GM12892 (cell line): ENCODE measurements around the gene CEACAM5.

Experiments used
- DNase-seq: peaks from one replicate; pipeline ENCODE4 v3.0.0; 2011; ENCODE audit not compliant: insufficient read length
- FAIRE-seq: peaks from 2 replicates; lab custom pipeline; 2011; peaks lifted over from hg19 to GRCh38; lab: Jason Lieb, UNC
- POLR2A ChIP-seq: IDR thresholded peaks from 2 replicates; pipeline ENCODE4 v1.6.1; 2011; ENCODE audit warnings: low read depth, low read length, control low read depth
- POLR2AphosphoS5 ChIP-seq: IDR thresholded peaks from 2 replicates; pipeline ENCODE4 v1.6.1; 2011; ENCODE audit warnings: low read depth, low read length, control low read depth
- TAF1 ChIP-seq: IDR thresholded peaks from 2 replicates; pipeline ENCODE4 v1.6.1; 2011; ENCODE audit warnings: low read depth, mild to moderate bottlenecking, control low read depth, low read length, borderline replicate concordance

Gene CEACAM5

DNA sequence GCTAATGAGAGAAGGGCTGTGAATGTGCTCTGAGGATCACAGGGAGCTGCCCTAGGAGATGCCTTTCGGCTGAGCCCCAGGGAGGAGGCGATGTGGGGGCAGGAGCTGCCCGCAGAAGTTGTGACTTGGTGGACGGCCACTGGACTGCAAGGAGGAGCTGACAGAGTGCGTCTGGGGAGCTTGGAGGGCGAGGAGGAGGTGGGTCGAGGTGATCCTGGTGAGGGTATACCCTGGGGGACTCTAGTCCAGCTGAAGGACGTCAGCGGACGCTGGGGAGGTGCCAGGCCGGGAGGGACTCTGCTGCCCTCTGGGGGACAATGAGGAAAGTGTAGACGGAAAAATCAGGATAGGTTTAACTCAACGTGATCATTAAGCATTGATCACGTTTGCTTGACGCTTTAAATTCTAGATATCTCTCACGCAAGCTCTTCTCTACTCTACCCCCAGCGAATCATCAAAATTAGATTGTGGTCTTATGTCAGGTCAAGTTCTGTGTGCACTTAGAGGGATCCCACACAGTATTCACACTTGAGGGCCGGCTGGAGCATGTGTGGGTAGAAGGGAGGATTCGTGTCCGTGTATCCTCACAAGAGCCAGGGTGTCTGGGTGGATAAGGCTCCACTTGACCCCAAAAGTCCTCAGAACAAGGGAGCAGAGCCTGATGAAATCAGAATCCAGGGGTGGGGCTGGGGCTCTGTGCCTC lies 17.0 kb upstream of the CEACAM5 start:
- DNase-seq, result no peak
- peak; percentile 46 for FAIRE-seq
- TF ChIP-seq POLR2A, result no peak
- TF ChIP-seq POLR2AphosphoS5, result no peak
- no peak for TF ChIP-seq TAF1

DNA sequence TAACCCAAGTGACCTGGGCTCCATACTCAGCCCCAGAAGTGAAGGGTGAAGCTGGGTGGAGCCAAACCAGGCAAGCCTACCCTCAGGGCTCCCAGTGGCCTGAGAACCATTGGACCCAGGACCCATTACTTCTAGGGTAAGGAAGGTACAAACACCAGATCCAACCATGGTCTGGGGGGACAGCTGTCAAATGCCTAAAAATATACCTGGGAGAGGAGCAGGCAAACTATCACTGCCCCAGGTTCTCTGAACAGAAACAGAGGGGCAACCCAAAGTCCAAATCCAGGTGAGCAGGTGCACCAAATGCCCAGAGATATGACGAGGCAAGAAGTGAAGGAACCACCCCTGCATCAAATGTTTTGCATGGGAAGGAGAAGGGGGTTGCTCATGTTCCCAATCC lies 14.2 kb upstream of the CEACAM5 start:
- FAIRE-seq (no peak), DNase-seq (no peak)
- no peak for TF ChIP-seq TAF1
- no peak for TF ChIP-seq POLR2AphosphoS5
- no peak for TF ChIP-seq POLR2A

DNA sequence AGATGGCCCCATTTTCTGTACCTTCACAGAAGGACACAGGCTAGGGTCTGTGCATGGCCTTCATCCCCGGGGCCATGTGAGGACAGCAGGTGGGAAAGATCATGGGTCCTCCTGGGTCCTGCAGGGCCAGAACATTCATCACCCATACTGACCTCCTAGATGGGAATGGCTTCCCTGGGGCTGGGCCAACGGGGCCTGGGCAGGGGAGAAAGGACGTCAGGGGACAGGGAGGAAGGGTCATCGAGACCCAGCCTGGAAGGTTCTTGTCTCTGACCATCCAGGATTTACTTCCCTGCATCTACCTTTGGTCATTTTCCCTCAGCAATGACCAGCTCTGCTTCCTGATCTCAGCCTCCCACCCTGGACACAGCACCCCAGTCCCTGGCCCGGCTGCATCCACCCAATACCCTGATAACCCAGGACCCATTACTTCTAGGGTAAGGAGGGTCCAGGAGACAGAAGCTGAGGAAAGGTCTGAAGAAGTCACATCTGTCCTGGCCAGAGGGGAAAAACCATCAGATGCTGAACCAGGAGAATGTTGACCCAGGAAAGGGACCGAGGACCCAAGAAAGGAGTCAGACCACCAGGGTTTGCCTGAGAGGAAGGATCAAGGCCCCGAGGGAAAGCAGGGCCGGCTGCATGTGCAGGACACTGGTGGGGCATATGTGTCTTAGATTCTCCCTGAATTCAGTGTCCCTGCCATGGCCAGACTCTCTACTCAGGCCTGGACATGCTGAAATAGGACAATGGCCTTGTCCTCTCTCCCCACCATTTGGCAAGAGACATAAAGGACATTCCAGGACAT lies 13.4 kb upstream of the CEACAM5 start:
- TF ChIP-seq TAF1 (no peak), POLR2AphosphoS5 (no peak), POLR2A (no peak)
- no peak for FAIRE-seq
- DNase-seq, result no peak

DNA sequence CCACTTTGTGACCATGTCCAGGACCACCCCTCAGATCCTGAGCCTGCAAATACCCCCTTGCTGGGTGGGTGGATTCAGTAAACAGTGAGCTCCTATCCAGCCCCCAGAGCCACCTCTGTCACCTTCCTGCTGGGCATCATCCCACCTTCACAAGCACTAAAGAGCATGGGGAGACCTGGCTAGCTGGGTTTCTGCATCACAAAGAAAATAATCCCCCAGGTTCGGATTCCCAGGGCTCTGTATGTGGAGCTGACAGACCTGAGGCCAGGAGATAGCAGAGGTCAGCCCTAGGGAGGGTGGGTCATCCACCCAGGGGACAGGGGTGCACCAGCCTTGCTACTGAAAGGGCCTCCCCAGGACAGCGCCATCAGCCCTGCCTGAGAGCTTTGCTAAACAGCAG lies 12.7 kb upstream of the CEACAM5 start:
- FAIRE-seq (no peak), DNase-seq (no peak)
- no peak for TF ChIP-seq TAF1
- no peak for TF ChIP-seq POLR2AphosphoS5
- no peak for TF ChIP-seq POLR2A

DNA sequence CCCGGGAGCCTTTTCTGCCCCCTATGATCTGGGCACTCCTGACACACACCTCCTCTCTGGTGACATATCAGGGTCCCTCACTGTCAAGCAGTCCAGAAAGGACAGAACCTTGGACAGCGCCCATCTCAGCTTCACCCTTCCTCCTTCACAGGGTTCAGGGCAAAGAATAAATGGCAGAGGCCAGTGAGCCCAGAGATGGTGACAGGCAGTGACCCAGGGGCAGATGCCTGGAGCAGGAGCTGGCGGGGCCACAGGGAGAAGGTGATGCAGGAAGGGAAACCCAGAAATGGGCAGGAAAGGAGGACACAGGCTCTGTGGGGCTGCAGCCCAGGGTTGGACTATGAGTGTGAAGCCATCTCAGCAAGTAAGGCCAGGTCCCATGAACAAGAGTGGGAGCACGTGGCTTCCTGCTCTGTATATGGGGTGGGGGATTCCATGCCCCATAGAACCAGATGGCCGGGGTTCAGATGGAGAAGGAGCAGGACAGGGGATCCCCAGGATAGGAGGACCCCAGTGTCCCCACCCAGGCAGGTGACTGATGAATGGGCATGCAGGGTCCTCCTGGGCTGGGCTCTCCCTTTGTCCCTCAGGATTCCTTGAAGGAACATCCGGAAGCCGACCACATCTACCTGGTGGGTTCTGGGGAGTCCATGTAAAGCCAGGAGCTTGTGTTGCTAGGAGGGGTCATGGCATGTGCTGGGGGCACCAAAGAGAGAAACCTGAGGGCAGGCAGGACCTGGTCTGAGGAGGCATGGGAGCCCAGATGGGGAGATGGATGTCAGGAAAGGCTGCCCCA lies 11.8 kb upstream of the CEACAM5 start:
- no peak for FAIRE-seq
- no peak for TF ChIP-seq TAF1
- no peak for TF ChIP-seq POLR2AphosphoS5
- no peak for TF ChIP-seq POLR2A
- no peak for DNase-seq

DNA sequence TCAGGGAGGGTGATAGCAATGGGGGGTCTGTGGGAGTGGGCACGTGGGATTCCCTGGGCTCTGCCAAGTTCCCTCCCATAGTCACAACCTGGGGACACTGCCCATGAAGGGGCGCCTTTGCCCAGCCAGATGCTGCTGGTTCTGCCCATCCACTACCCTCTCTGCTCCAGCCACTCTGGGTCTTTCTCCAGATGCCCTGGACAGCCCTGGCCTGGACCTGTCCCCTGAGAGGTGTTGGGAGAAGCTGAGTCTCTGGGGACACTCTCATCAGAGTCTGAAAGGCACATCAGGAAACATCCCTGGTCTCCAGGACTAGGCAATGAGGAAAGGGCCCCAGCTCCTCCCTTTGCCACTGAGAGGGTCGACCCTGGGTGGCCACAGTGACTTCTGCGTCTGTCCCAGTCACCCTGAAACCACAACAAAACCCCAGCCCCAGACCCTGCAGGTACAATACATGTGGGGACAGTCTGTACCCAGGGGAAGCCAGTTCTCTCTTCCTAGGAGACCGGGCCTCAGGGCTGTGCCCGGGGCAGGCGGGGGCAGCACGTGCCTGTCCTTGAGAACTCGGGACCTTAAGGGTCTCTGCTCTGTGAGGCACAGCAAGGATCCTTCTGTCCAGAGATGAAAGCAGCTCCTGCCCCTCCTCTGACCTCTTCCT lies 11.1 kb upstream of the CEACAM5 start:
- no peak for FAIRE-seq
- TF ChIP-seq POLR2A, result no peak
- no peak for TF ChIP-seq TAF1
- TF ChIP-seq POLR2AphosphoS5, result no peak
- no peak for DNase-seq

DNA sequence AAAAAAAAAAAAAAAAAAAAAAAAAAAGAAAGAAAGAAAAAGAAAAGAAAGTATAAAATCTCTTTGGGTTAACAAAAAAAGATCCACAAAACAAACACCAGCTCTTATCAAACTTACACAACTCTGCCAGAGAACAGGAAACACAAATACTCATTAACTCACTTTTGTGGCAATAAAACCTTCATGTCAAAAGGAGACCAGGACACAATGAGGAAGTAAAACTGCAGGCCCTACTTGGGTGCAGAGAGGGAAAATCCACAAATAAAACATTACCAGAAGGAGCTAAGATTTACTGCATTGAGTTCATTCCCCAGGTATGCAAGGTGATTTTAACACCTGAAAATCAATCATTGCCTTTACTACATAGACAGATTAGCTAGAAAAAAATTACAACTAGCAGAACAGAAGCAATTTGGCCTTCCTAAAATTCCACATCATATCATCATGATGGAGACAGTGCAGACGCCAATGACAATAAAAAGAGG lies 9.6 kb upstream of the CEACAM5 start:
- no peak for DNase-seq
- FAIRE-seq, result no peak
- TF ChIP-seq POLR2A, result no peak
- TF ChIP-seq TAF1, result no peak
- no peak for TF ChIP-seq POLR2AphosphoS5

DNA sequence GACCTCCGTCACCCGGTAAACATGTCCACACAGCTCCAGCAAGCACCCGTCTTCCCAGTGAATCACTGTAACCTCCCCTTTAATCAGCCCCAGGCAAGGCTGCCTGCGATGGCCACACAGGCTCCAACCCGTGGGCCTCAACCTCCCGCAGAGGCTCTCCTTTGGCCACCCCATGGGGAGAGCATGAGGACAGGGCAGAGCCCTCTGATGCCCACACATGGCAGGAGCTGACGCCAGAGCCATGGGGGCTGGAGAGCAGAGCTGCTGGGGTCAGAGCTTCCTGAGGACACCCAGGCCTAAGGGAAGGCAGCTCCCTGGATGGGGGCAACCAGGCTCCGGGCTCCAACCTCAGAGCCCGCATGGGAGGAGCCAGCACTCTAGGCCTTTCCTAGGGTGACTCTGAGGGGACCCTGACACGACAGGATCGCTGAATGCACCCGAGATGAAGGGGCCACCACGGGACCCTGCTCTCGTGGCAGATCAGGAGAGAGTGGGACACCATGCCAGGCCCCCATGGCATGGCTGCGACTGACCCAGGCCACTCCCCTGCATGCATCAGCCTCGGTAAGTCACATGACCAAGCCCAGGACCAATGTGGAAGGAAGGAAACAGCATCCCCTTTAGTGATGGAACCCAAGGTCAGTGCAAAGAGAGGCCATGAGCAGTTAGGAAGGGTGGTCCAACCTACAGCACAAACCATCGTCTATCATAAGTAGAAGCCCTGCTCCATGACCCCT lies 9.0 kb upstream of the CEACAM5 start:
- FAIRE-seq (no peak), DNase-seq (no peak)
- TF ChIP-seq POLR2AphosphoS5 (no peak), TAF1 (no peak), POLR2A (no peak)

DNA sequence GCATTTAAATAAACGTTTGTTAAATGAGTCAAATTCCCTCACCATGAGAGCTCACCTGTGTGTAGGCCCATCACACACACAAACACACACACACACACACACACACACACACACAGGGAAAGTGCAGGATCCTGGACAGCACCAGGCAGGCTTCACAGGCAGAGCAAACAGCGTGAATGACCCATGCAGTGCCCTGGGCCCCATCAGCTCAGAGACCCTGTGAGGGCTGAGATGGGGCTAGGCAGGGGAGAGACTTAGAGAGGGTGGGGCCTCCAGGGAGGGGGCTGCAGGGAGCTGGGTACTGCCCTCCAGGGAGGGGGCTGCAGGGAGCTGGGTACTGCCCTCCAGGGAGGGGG lies 8.5 kb upstream of the CEACAM5 start:
- TF ChIP-seq POLR2A (no peak), POLR2AphosphoS5 (no peak), TAF1 (no peak)
- no peak for FAIRE-seq
- no peak for DNase-seq
